ENCODE data around the gene IFITM1. TPM values are rescaled to one million over a fixed set of nuclear protein-coding genes. Genes with fewer than 3 reads are reported as not detected.

Gene IFITM1
- total and polyA plus RNA-seq, 9 of the 15 experiments (the other 6 are each of a cell fraction or from before 2014, with no cell fraction given) = 691 to 5,579 (median 974) TPM

DNA sequence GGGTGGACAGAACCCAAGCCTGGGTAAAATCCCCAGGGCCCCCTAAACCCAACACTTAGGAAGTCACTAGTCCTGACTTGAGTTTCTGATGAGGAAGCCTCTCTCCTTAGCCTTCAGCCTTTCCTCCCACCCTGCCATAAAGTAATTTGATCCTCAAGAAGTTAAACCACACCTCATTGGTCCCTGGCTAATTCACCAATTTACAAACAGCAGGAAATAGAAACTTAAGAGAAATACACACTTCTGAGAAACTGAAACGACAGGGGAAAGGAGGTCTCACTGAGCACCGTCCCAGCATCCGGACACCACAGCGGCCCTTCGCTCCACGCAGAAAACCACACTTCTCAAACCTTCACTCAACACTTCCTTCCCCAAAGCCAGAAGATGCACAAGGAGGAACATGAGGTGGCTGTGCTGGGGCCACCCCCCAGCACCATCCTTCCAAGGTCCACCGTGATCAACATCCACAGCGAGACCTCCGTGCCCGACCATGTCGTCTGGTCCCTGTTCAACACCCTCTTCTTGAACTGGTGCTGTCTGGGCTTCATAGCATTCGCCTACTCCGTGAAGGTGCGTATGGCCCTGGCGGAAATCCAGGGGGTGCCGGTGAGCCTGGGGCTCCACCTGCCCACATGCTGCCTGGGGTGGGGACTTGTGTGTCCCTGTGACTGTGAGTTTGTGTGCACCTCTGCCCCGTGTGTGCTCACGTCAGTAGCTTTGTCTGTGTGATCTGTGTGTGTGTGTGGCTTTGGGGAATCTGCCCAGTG, at the start of gene IFITM1 (continued):
- TF ChIP-seq CREBBP (IDR thresholded peaks at IDR 0.05; ENCODE audit: low read depth, low read length) (no peak), ELF4 (CRISPR knock-in tag; IDR thresholded peaks at IDR 0.05) (no peak), XRCC4 (IDR thresholded peaks at IDR 0.05; ENCODE audit: extremely low read depth, insufficient read depth, insufficient read length) (no peak), ZNF347 (CRISPR knock-in tag; IDR thresholded peaks at IDR 0.05; ENCODE audit: low read depth) (no peak), ZNF778 (CRISPR knock-in tag; IDR thresholded peaks at IDR 0.05) (no peak), DMBX1 (CRISPR knock-in tag; IDR thresholded peaks at IDR 0.05; ENCODE audit: borderline replicate concordance) (no peak), ZNF785 (CRISPR knock-in tag; IDR thresholded peaks at IDR 0.05) (no peak), HMG20A (CRISPR knock-in tag; conservative IDR thresholded peaks at IDR 0.05) (no peak), FOXA1 (IDR thresholded peaks at IDR 0.05; ENCODE audit: borderline replicate concordance) (no peak), MED1 (CRISPR knock-in tag; IDR thresholded peaks at IDR 0.05; ENCODE audit: borderline replicate concordance) (no peak), GTF2F1 (IDR thresholded peaks at IDR 0.05; ENCODE audit: low read depth, low read length) (peak; percentile 62; the same call in 1 of the 2 replicates), EGR1 (conservative IDR thresholded peaks at IDR 0.05) (no peak), PHF21A (IDR thresholded peaks at IDR 0.05; ENCODE audit: borderline replicate concordance, low read depth) (no peak), SLC30A9 (CRISPR knock-in tag; IDR thresholded peaks at IDR 0.05) (no peak), ZNF140 (CRISPR knock-in tag; IDR thresholded peaks at IDR 0.05) (no peak), RBM34 (IDR thresholded peaks at IDR 0.05; ENCODE audit: borderline replicate concordance, insufficient read depth, low read length) (no peak), FUS (optimal IDR thresholded peaks at IDR 0.05; ENCODE audit: low read depth, low read length) (no peak), TAF1 (IDR thresholded peaks at IDR 0.05; ENCODE audit: control insufficient read depth, extremely low read depth, insufficient read depth, low read length, severe bottlenecking) (peak; percentile 73), TCF7 (IDR thresholded peaks at IDR 0.05; ENCODE audit: borderline replicate concordance) (no peak)
- TF ChIP-seq, protein P1, sequence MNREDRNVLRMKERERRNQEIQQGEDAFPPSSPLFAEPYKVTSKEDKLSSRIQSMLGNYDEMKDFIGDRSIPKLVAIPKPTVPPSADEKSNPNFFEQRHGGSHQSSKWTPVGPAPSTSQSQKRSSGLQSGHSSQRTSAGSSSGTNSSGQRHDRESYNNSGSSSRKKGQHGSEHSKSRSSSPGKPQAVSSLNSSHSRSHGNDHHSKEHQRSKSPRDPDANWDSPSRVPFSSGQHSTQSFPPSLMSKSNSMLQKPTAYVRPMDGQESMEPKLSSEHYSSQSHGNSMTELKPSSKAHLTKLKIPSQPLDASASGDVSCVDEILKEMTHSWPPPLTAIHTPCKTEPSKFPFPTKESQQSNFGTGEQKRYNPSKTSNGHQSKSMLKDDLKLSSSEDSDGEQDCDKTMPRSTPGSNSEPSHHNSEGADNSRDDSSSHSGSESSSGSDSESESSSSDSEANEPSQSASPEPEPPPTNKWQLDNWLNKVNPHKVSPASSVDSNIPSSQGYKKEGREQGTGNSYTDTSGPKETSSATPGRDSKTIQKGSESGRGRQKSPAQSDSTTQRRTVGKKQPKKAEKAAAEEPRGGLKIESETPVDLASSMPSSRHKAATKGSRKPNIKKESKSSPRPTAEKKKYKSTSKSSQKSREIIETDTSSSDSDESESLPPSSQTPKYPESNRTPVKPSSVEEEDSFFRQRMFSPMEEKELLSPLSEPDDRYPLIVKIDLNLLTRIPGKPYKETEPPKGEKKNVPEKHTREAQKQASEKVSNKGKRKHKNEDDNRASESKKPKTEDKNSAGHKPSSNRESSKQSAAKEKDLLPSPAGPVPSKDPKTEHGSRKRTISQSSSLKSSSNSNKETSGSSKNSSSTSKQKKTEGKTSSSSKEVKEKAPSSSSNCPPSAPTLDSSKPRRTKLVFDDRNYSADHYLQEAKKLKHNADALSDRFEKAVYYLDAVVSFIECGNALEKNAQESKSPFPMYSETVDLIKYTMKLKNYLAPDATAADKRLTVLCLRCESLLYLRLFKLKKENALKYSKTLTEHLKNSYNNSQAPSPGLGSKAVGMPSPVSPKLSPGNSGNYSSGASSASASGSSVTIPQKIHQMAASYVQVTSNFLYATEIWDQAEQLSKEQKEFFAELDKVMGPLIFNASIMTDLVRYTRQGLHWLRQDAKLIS (CRISPR knock-in tag; IDR thresholded peaks at IDR 0.05) = no peak
- TF ChIP-seq, protein P2, sequence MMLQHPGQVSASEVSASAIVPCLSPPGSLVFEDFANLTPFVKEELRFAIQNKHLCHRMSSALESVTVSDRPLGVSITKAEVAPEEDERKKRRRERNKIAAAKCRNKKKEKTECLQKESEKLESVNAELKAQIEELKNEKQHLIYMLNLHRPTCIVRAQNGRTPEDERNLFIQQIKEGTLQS (IDR thresholded peaks at IDR 0.05) = no peak
- TF ChIP-seq, protein P2 (CRISPR knock-in tag; conservative IDR thresholded peaks at IDR 0.05) = no peak
- TF ChIP-seq, protein P3, sequence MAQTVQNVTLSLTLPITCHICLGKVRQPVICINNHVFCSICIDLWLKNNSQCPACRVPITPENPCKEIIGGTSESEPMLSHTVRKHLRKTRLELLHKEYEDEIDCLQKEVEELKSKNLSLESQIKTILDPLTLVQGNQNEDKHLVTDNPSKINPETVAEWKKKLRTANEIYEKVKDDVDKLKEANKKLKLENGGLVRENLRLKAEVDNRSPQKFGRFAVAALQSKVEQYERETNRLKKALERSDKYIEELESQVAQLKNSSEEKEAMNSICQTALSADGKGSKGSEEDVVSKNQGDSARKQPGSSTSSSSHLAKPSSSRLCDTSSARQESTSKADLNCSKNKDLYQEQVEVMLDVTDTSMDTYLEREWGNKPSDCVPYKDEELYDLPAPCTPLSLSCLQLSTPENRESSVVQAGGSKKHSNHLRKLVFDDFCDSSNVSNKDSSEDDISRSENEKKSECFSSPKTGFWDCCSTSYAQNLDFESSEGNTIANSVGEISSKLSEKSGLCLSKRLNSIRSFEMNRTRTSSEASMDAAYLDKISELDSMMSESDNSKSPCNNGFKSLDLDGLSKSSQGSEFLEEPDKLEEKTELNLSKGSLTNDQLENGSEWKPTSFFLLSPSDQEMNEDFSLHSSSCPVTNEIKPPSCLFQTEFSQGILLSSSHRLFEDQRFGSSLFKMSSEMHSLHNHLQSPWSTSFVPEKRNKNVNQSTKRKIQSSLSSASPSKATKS (CRISPR knock-in tag; IDR thresholded peaks at IDR 0.05) = no peak

Measured in K562 (cell line).